DND-41 (cell line): ENCODE measurements around the gene TNPO3.

Source experiments
- ATAC-seq: fragments of 200-7000 bp; cut with Tn5 transposase; 3 replicates; pipeline ENCODE4 v1.9.1; 2021; ENCODE audit warnings: low read depth; ENCODE audit not compliant: insufficient read depth
- DNase-seq: peaks from one replicate; pipeline ENCODE4 v3.0.0-alpha.2; 2020
- H2AFZ ChIP-seq: 2 replicates; pipeline ENCODE4 v1.6.0; 2012; ENCODE audit warnings: low read depth, low read length
- H3K27ac ChIP-seq: 2 replicates; pipeline ENCODE4 v1.5.1; 2012; ENCODE audit warnings: low read length, inconsistent platforms
- H3K27me3 ChIP-seq: fragments of 200-600 bp; sonication (generic); 2 replicates; pipeline ENCODE4 v1.6.0; 2012; ENCODE audit warnings: low read length, mild to moderate bottlenecking, inconsistent platforms; ENCODE audit not compliant: insufficient read depth, poor library complexity
- H3K36me3 ChIP-seq: 2 replicates; pipeline ENCODE4 v1.5.1; 2012; ENCODE audit warnings: low read length, inconsistent platforms; ENCODE audit not compliant: insufficient read depth
- H3K4me1 ChIP-seq: 2 replicates; pipeline ENCODE4 v1.5.1; 2012; ENCODE audit warnings: mild to moderate bottlenecking, low read length; ENCODE audit not compliant: insufficient read depth
- H3K4me2 ChIP-seq: 2 replicates; pipeline ENCODE4 v1.6.0; 2012; ENCODE audit warnings: mild to moderate bottlenecking, moderate library complexity, low read length, inconsistent platforms; ENCODE audit not compliant: insufficient read depth
- H3K4me3 ChIP-seq, 2 experiments: fragments of 200-600 bp in 1 of 2; shearing (Covaris generic) in 1 of 2; 2 replicates each; pipeline ENCODE4 v1.5.1; 2012 to 2016; ENCODE audit warnings: inconsistent platforms in 2 of 2, low read length in 2 of 2, mild to moderate bottlenecking in 2 of 2, low read depth in 1 of 2, moderate library complexity in 1 of 2
- H3K79me2 ChIP-seq: 2 replicates; pipeline ENCODE4 v1.6.0; 2012; ENCODE audit warnings: low read length, inconsistent platforms; ENCODE audit not compliant: insufficient read depth
- H3K9ac ChIP-seq: 2 replicates; pipeline ENCODE4 v1.6.0; 2012; ENCODE audit warnings: low read depth, mild to moderate bottlenecking, inconsistent platforms, low read length, moderate library complexity
- H3K9me3 ChIP-seq: 2 replicates; pipeline ENCODE4 v1.5.1; 2012; ENCODE audit warnings: low read length, moderate library complexity, mild to moderate bottlenecking, inconsistent platforms; ENCODE audit not compliant: insufficient read depth, severe bottlenecking
- H4K20me1 ChIP-seq: 2 replicates; pipeline ENCODE4 v1.6.0; 2012; ENCODE audit warnings: low read length; ENCODE audit not compliant: insufficient read depth
- CTCF ChIP-seq: IDR thresholded peaks from 2 replicates; pipeline ENCODE4 v1.5.1; 2012; ENCODE audit warnings: borderline replicate concordance, low read length, moderate library complexity, mild to moderate bottlenecking; ENCODE audit not compliant: poor library complexity, severe bottlenecking; ENCODE audit errors: extremely low read depth
- EZH2 ChIP-seq: IDR thresholded peaks from 3 replicates; pipeline ENCODE4 v1.6.1; 2012; ENCODE audit warnings: borderline replicate concordance, low read depth, mild to moderate bottlenecking, moderate library complexity, low read length, inconsistent platforms; ENCODE audit not compliant: severe bottlenecking

The TNPO3 gene

GRCh38 chr7:128919881-128920799 is 134.8 kb downstream of the TNPO3 start:
- DNase-seq (no peak), ATAC-seq (no peak)
- H3K4me1 ChIP-seq, result no peaks in the 10 kb centered on the region
- no peak overlapping the region for H3K9ac ChIP-seq
- H3K27me3 ChIP-seq, result no peaks in the 10 kb centered on the region
- no peak overlapping the region for H3K4me3 ChIP-seq
- no peaks in the 10 kb centered on the region for H3K79me2 ChIP-seq
- no peak for TF ChIP-seq EZH2
- TF ChIP-seq CTCF, result no peak
- H3K36me3 ChIP-seq, result no peaks in the 10 kb centered on the region
- no peak overlapping the region for H3K4me2 ChIP-seq
- no peak overlapping the region for H3K27ac ChIP-seq
- no peaks in the 10 kb centered on the region for H3K9me3 ChIP-seq
- H4K20me1 ChIP-seq, result no peaks in the 10 kb centered on the region
- H2AFZ ChIP-seq, result no peak overlapping the region

GRCh38 chr7:128919241-128919640 is 135.7 kb downstream of the TNPO3 start:
- no peak for TF ChIP-seq CTCF
- TF ChIP-seq EZH2, result no peak
- Histone ChIP-seq H2AFZ (no peak overlapping the region), H3K9ac (no peak overlapping the region), H3K36me3 (no peaks in the 10 kb centered on the region), H3K79me2 (no peaks in the 10 kb centered on the region), H3K4me1 (no peaks in the 10 kb centered on the region), H3K27me3 (no peaks in the 10 kb centered on the region), H3K27ac (no peak overlapping the region), H3K9me3 (no peaks in the 10 kb centered on the region), H4K20me1 (no peaks in the 10 kb centered on the region), H3K4me2 (no peak overlapping the region), H3K4me3 (no peak overlapping the region)
- ATAC-seq (no peak), DNase-seq (no peak)

- no peaks in the 10 kb centered on the region for H4K20me1 ChIP-seq
- no peaks in the 10 kb centered on the region for H3K79me2 ChIP-seq
- ATAC-seq (no peak), DNase-seq (no peak)
- H3K4me2 ChIP-seq, result no peak overlapping the region
- H3K27me3 ChIP-seq, result no peaks in the 10 kb centered on the region
- TF ChIP-seq EZH2 (no peak), CTCF (no peak)
- H3K4me3 ChIP-seq, result no peak overlapping the region
- H2AFZ ChIP-seq, result no peak overlapping the region
- no peaks in the 10 kb centered on the region for H3K4me1 ChIP-seq
- no peaks in the 10 kb centered on the region for H3K9me3 ChIP-seq
- no peak overlapping the region for H3K9ac ChIP-seq
- H3K36me3 ChIP-seq, result no peaks in the 10 kb centered on the region
- H3K27ac ChIP-seq, result no peak overlapping the region
Observed at GRCh38 chr7:128918016-128918665, 136.8 kb downstream of the TNPO3 start.
